Measurements from ENCODE around the gene NAB2. TPM values are rescaled to one million over a fixed set of nuclear protein-coding genes. Genes with fewer than 3 reads are reported as not detected.

The NAB2 gene
- total and polyA plus RNA-seq, 9 of the 15 experiments (the other 6 are each of a cell fraction or from before 2014, with no cell fraction given) = 0.45 to 40.9 (median 20.4) TPM

DNA sequence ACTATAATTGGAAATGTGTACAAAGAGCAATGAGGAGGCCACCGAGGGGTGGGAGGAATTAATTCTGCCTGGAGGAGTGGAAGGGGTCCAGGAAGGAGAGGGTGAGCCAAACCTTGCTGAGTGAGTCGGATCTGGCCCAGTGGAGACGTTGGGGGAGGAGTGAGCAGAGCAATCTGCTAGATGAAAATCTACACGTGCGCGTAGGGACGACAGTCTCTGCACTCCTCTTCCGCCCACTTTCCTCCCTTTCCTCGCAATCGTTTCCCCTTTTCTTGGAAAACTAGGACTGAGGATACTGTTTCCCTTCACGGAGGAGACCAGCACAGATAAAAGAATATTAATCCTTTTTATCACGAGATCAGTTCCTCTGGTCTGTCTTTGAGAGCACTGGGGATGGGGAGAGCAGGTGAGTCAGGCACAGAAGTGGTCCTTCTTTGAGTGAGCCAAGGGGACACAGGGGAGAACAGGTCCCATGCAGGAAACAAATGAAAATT is 2.9 kb upstream of the NAB2 start:
- peak overlapping the region; percentile 73; the same call in 1 of the 2 replicates for H3K4me3 ChIP-seq
- H3K27me3 ChIP-seq (ENCODE audit: control insufficient read depth in 2 of 2, insufficient read depth in 2 of 2, low read length in 2 of 2) = no peaks in the 10 kb centered on the region
- H3K27ac ChIP-seq (ENCODE audit: extremely low read depth, low read depth, low read length) = peak overlapping the region; percentile 93
- H3K36me3 ChIP-seq (ENCODE audit: control insufficient read depth, insufficient read depth, low read length) = peaks cover 5% of the 10 kb centered on the region; the same call in 1 of the 3 replicates
- H3K9me3 ChIP-seq (replicated peaks; ENCODE audit: control insufficient read depth, insufficient read depth, low read depth, low read length) = no peaks in the 10 kb centered on the region
- in situ Hi-C loops (cut with MboI) (no loop called here), intact Hi-C loops (cut with micrococcal nuclease) (loop anchor here (10.0 kb wide), 1 partner anchor 451 kb away; the partner anchor contains the start of gene BAZ2A)
- ATAC-seq (no peak), DNase-seq (ENCODE audit: extremely low read depth in 1 of 4, low spot score in 3 of 4) (peak in 2 of 4 experiments; percentile 48 to 86), FAIRE-seq (peak; percentile 70)
- 1% methylated on average over 12 of the region's 12 CpGs for WGBS (ENCODE audit: insufficient coverage, low coverage, missing lambda C conversion rate)
- BruUV-seq (replicated peaks) = no TSS peak
- H2AFZ ChIP-seq (ENCODE audit: low read depth, low read length) = peak overlapping the region; percentile 84
- ChIA-PET CTCF (ENCODE audit: low intra/inter-chr PET ratio) (no interaction called here), POLR2A (no interaction called here)
- H3K9ac ChIP-seq (ENCODE audit: insufficient read depth in 1 of 2, low read depth in 2 of 2, low read length in 2 of 2) = peak overlapping the region; percentile 75 to 93; a peak in 3 of 4 replicates
- H3K79me2 ChIP-seq (ENCODE audit: control insufficient read depth, insufficient read depth, low read length) = peaks cover 24% of the 10 kb centered on the region
- H4K20me1 ChIP-seq (replicated peaks; ENCODE audit: control insufficient read depth, insufficient read depth, low read length) = peaks cover 5% of the 10 kb centered on the region; the same call in 1 of the 2 replicates
- H3K4me2 ChIP-seq (ENCODE audit: insufficient read depth, low read length) = peak overlapping the region; percentile 81
- H3K9me1 ChIP-seq (ENCODE audit: control insufficient read depth, insufficient read depth, low read length) = no peaks in the 10 kb centered on the region
- H3K4me1 ChIP-seq (replicated peaks in 1 of 2; ENCODE audit: control insufficient read depth in 2 of 2, insufficient read depth in 2 of 2, low read length in 2 of 2) = peaks cover 27 to 49% of the 10 kb centered on the region in 2 experiments
- TF ChIP-seq XRCC3 (IDR thresholded peaks at IDR 0.05) (no peak), JUN (IDR thresholded peaks at IDR 0.05; ENCODE audit: borderline replicate concordance, low read depth, low read length) (peak; percentile 5; the same call in 1 of the 2 replicates), JUN (CRISPR knock-in tag; IDR thresholded peaks at IDR 0.05; ENCODE audit: borderline replicate concordance) (no peak), CBX3 (IDR thresholded peaks at IDR 0.05; ENCODE audit: borderline replicate concordance in 1 of 2, low read length in 2 of 2) (peak in 1 of 2 experiments; percentile 31; a peak in 1 of 3 replicates), NR2C2 (CRISPR knock-in tag; IDR thresholded peaks at IDR 0.05) (no peak), NR2C2 (tag; IDR thresholded peaks at IDR 0.05) (no peak), MYC (IDR thresholded peaks at IDR 0.05; ENCODE audit: low read depth, low read length) (peak; percentile 87), MYC (CRISPR knock-in tag; IDR thresholded peaks at IDR 0.05; ENCODE audit: borderline replicate concordance, low read depth) (peak; percentile 56; the same call in 1 of the 2 replicates), PPARD (CRISPR knock-in tag; IDR thresholded peaks at IDR 0.05) (no peak), TBL1XR1 (IDR thresholded peaks at IDR 0.05; ENCODE audit: low read length in 2 of 2) (peak in 1 of 2 experiments; percentile 7; a peak in 1 of 4 replicates), MNT (conservative IDR thresholded peaks at IDR 0.05) (peak; percentile 63 to 82), CREM (IDR thresholded peaks at IDR 0.05; ENCODE audit: low read depth) (peak; percentile 72), ZBTB1 (CRISPR knock-in tag; IDR thresholded peaks at IDR 0.05; ENCODE audit: borderline replicate concordance, low read depth) (no peak), EP300 (IDR thresholded peaks at IDR 0.05; ENCODE audit: low read length) (peak; percentile 72; the same call in 1 of the 2 replicates), HDAC1 (IDR thresholded peaks at IDR 0.05) (peak in 1 of 2 experiments; percentile 60; a peak in 1 of 4 replicates), CXXC5 (CRISPR knock-in tag; IDR thresholded peaks at IDR 0.05) (peak; percentile 93), SNAPC5 (CRISPR knock-in tag; IDR thresholded peaks at IDR 0.05) (no peak), ZBTB17 (CRISPR knock-in tag; IDR thresholded peaks at IDR 0.05) (peak; percentile 89), XRCC5 (IDR thresholded peaks at IDR 0.05; ENCODE audit: low read depth, low read length) (0 out of 2 replicates have a peak, but pooled peaks have one; percentile 15), FOSL1 (tag; conservative IDR thresholded peaks at IDR 0.05) (peak; percentile 33; the same call in 1 of the 2 replicates), ZNF589 (CRISPR knock-in tag; IDR thresholded peaks at IDR 0.05; ENCODE audit: low read depth) (0 out of 2 replicates have a peak, but pooled peaks have one; percentile 55)
- TF ChIP-seq, protein P1, sequence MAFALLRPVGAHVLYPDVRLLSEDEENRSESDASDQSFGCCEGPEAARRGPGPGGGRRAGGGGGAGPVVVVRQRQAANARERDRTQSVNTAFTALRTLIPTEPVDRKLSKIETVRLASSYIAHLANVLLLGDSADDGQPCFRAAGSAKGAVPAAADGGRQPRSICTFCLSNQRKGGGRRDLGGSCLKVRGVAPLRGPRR (CRISPR knock-in tag; IDR thresholded peaks at IDR 0.05) = 0 out of 2 replicates have a peak, but pooled peaks have one; percentile 1

Measured in K562 (cell line).